Endodermal cell (in vitro differentiated cells): ENCODE measurements around the gene IQGAP2. TPM values are rescaled to one million over a fixed set of nuclear protein-coding genes. Genes with fewer than 3 reads are reported as not detected.

Source experiments
- DNase-seq: peaks from one replicate; pipeline ENCODE4 v3.0.0-alpha.2; 2017
- H3K27ac ChIP-seq: 2 replicates; pipeline ENCODE4 v1.5.1; 2013; ENCODE audit warnings: mild to moderate bottlenecking, low read depth, low read length, moderate library complexity
- H3K27me3 ChIP-seq: 2 replicates; pipeline ENCODE4 v1.6.1; 2013; ENCODE audit warnings: mild to moderate bottlenecking, low read length, moderate library complexity; ENCODE audit not compliant: insufficient read depth, control insufficient read depth, poor library complexity, severe bottlenecking
- H3K36me3 ChIP-seq: 2 replicates; pipeline ENCODE4 v1.7.0; 2013; ENCODE audit warnings: mild to moderate bottlenecking, low read length, moderate library complexity; ENCODE audit not compliant: control insufficient read depth, insufficient read depth
- H3K4me1 ChIP-seq: one replicate; pipeline ENCODE4 v1.7.0; 2013; ENCODE audit warnings: low read length; ENCODE audit not compliant: control insufficient read depth, insufficient read depth
- H3K4me3 ChIP-seq: 2 replicates; pipeline ENCODE4 v1.5.1; 2013; ENCODE audit warnings: mild to moderate bottlenecking, low read length, moderate library complexity
- H3K9ac ChIP-seq: 2 replicates; pipeline ENCODE4 v1.6.1; 2013; ENCODE audit warnings: mild to moderate bottlenecking, low read length, moderate library complexity; ENCODE audit not compliant: poor library complexity, severe bottlenecking; ENCODE audit errors: extremely low read depth
- H3K9me3 ChIP-seq: 2 replicates; pipeline ENCODE4 v1.6.1; 2013; ENCODE audit warnings: mild to moderate bottlenecking, low read length, moderate library complexity; ENCODE audit not compliant: control insufficient read depth
- H3K27ac Mint-ChIP-seq: 2 replicates; pipeline ENCODE4 v1.8.0; 2020; ENCODE audit warnings: mixed read lengths
- H3K27me3 Mint-ChIP-seq: 2 replicates; pipeline ENCODE4 v1.8.0; 2021; ENCODE audit warnings: mild to moderate bottlenecking, mixed read lengths; ENCODE audit not compliant: insufficient read depth
- H3K36me3 Mint-ChIP-seq: 2 replicates; pipeline ENCODE4 v1.8.0; 2020; ENCODE audit warnings: low read depth, mixed read lengths
- H3K4me1 Mint-ChIP-seq: 2 replicates; pipeline ENCODE4 v1.8.0; 2020; ENCODE audit warnings: mixed read lengths
- H3K4me3 Mint-ChIP-seq: 2 replicates; pipeline ENCODE4 v1.8.0; 2020; ENCODE audit warnings: mild to moderate bottlenecking, moderate library complexity, mixed read lengths
- H3K9me3 Mint-ChIP-seq: 2 replicates; pipeline ENCODE4 v1.8.0; 2020; ENCODE audit warnings: mild to moderate bottlenecking, mixed read lengths
- WGBS, 2 experiments: methylation state at CpG; one replicate each; pipeline versions ENCODE4 v1.1.5 to v1.1.7; 2013; ENCODE audit warnings: missing lambda C conversion rate in 2 of 2, mixed read lengths in 1 of 2; ENCODE audit not compliant: insufficient coverage in 1 of 2, insufficient read length in 1 of 2; 5-methylcytosine and 5-hydroxymethylcytosine counted together
- total RNA-seq, 2 donors: library from RNA; stranded (reverse); fragmentation: NEBNext Ultra II Directional in 1 of 2; extraction: Animal tissue kit (Norgen Biotek cat#: 25700) in 1 of 2; gene quantifications; 2 replicates in 1 of 2; 3 replicates in 1 of 2; pipeline ENCODE4 v1.2.1, GENCODE V29; 2021
- TF ChIP-seq, protein P1 (sequence below): fragments of 200-600 bp; sonication (generic); conservative IDR thresholded peaks from 2 replicates; pipeline ENCODE4 v1.5.0; 2021; ENCODE audit warnings: antibody characterized with exemption, mild to moderate bottlenecking

IQGAP2 gene
- total RNA-seq, 2 donors from 2014 or later = 8.3 to 19.4 TPM

- H3K4me1 ChIP-seq = no peaks in the 10 kb centered on the region
- WGBS, 2 experiments = 83 to 91% methylated on average over 1 to 3 of the region's 3 CpGs
- no peak overlapping the region for H3K9ac ChIP-seq
- H3K9me3 ChIP-seq = peaks cover 15% of the 10 kb centered on the region
- Mint-ChIP-seq H3K36me3 (peaks cover 3% of the 10 kb centered on the region), H3K4me3 (no peak overlapping the region), H3K27me3 (peaks cover 25% of the 10 kb centered on the region), H3K27ac (no peak overlapping the region), H3K9me3 (peaks cover 13% of the 10 kb centered on the region), H3K4me1 (no peaks in the 10 kb centered on the region)
- H3K36me3 ChIP-seq = no peaks in the 10 kb centered on the region
- TF ChIP-seq, protein P1, sequence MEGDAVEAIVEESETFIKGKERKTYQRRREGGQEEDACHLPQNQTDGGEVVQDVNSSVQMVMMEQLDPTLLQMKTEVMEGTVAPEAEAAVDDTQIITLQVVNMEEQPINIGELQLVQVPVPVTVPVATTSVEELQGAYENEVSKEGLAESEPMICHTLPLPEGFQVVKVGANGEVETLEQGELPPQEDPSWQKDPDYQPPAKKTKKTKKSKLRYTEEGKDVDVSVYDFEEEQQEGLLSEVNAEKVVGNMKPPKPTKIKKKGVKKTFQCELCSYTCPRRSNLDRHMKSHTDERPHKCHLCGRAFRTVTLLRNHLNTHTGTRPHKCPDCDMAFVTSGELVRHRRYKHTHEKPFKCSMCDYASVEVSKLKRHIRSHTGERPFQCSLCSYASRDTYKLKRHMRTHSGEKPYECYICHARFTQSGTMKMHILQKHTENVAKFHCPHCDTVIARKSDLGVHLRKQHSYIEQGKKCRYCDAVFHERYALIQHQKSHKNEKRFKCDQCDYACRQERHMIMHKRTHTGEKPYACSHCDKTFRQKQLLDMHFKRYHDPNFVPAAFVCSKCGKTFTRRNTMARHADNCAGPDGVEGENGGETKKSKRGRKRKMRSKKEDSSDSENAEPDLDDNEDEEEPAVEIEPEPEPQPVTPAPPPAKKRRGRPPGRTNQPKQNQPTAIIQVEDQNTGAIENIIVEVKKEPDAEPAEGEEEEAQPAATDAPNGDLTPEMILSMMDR = no peak
- no peak for DNase-seq
- H3K27ac ChIP-seq = no peak overlapping the region
- no peak overlapping the region for H3K4me3 ChIP-seq
- H3K27me3 ChIP-seq = peaks cover 62% of the 10 kb centered on the region
Measured at GRCh38 chr5:76469656-76470290, 66.7 kb downstream of the IQGAP2 start.

DNA sequence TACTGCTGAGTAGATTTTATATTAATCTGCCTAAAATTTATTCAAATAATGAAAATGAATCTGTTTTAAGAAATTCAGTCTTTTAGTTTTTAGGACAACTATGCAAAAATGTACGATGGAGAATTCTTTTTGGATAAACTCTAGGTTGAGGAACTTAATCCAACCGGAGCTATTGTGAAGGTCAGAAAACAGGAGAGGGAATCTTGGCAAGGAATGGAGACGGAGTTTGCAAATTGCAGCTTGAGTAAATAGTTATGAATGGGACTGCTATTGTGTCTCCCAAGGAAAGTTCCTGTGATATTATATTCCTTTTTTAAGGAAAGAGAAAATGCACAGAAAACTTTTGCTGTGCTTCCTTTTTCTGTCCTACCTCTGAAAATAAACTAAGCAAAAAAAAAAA lies 67.9 kb downstream of the IQGAP2 start:
- Mint-ChIP-seq H3K27ac (no peak overlapping the region), H3K4me3 (no peak overlapping the region), H3K9me3 (peaks cover 13% of the 10 kb centered on the region), H3K27me3 (peaks cover 33% of the 10 kb centered on the region), H3K36me3 (peaks cover 3% of the 10 kb centered on the region), H3K4me1 (no peaks in the 10 kb centered on the region)
- Histone ChIP-seq H3K9ac (no peak overlapping the region), H3K27ac (no peak overlapping the region), H3K9me3 (peaks cover 15% of the 10 kb centered on the region), H3K4me1 (peaks cover 3% of the 10 kb centered on the region), H3K27me3 (peaks cover 67% of the 10 kb centered on the region), H3K4me3 (no peak overlapping the region), H3K36me3 (no peaks in the 10 kb centered on the region)
- whole genome bisulfite sequencing, 2 experiments = 93 to 96% methylated on average over 3 of the region's 3 CpGs
- TF ChIP-seq, protein P1 = no peak
- DNase-seq = no peak

DNA sequence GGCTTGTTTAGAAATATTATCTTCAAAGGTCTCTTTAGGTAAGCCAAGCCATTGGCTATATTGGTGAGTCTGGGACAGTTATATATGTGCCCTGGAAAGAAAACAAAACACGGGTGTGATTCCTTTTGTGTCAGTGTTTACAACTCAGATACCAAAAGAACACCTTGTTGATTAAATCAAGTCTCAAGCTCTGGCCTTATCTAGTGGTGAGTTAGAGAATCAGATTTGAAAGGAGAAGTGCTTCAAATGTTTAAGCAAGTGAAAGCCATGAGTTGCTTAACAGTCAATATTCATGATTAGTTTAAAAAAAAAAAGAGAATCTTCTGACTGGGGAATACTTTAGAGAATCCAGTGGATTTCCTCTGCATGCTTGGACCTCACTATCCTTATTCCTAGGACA lies 68.3 kb downstream of the IQGAP2 start:
- H3K36me3 Mint-ChIP-seq = peaks cover 3% of the 10 kb centered on the region
- peaks cover 13% of the 10 kb centered on the region for H3K9me3 Mint-ChIP-seq
- H3K4me1 Mint-ChIP-seq = no peaks in the 10 kb centered on the region
- Histone ChIP-seq H3K27me3 (peaks cover 69% of the 10 kb centered on the region), H3K4me1 (peaks cover 3% of the 10 kb centered on the region), H3K27ac (no peak overlapping the region), H3K9me3 (peaks cover 15% of the 10 kb centered on the region), H3K9ac (no peak overlapping the region), H3K36me3 (no peaks in the 10 kb centered on the region), H3K4me3 (no peak overlapping the region)
- WGBS, 2 experiments = 100% methylated on average over 1 of the region's 1 CpG
- H3K27me3 Mint-ChIP-seq = peaks cover 35% of the 10 kb centered on the region
- DNase-seq = no peak
- TF ChIP-seq, protein P1 = no peak
- H3K4me3 Mint-ChIP-seq = no peak overlapping the region
- no peak overlapping the region for H3K27ac Mint-ChIP-seq
